Measurements from ENCODE around the gene ABLIM1. TPM values are rescaled to one million over a fixed set of nuclear protein-coding genes. Genes with fewer than 3 reads are reported as not detected.

ABLIM1 gene
- total and polyA plus RNA-seq, 8 donors, result 13.3 to 44.5 (median 33.3) TPM

GRCh38 chr10:114387784-114388183 is 270.3 kb downstream of the ABLIM1 start:
- ATAC-seq (no peak), FAIRE-seq (no peak), DNase-seq (no peak)
- intact Hi-C loops (cut with DNase I), result no loop called here
- Histone ChIP-seq H3K27me3 (no peaks in the 10 kb centered on the region), H3K4me3 (no peak overlapping the region), H3K4me1 (peaks cover 0 to 4% (median 0%) of the 10 kb centered on the region in 3 donors), H3K27ac (no peak overlapping the region), H3K36me3 (no peaks in the 10 kb centered on the region), H3K9me3 (no peaks in the 10 kb centered on the region)
- WGBS, 2 donors, result 75 to 78% methylated on average over 4 of the region's 4 CpGs
- TF ChIP-seq CTCF (IDR thresholded peaks at IDR 0.05), result no peak

GRCh38 chr10:114386452-114386851 is 271.6 kb downstream of the ABLIM1 start:
- no peak for ATAC-seq
- H3K27me3 ChIP-seq, result no peaks in the 10 kb centered on the region
- no peak for DNase-seq
- intact Hi-C loops (cut with DNase I), result no loop called here
- H3K4me3 ChIP-seq, result no peak overlapping the region
- H3K4me1 ChIP-seq, result peaks cover 0 to 4% (median 0%) of the 10 kb centered on the region in 3 donors
- FAIRE-seq, result no peak
- H3K36me3 ChIP-seq, result no peaks in the 10 kb centered on the region
- 89 to 93% methylated on average over 6 of the region's 6 CpGs for WGBS, 2 donors
- no peak overlapping the region for H3K27ac ChIP-seq
- no peaks in the 10 kb centered on the region for H3K9me3 ChIP-seq
- no peak for TF ChIP-seq CTCF (IDR thresholded peaks at IDR 0.05)

- no peak for FAIRE-seq
- intact Hi-C loops (cut with DNase I), result no loop called here
- H3K4me1 ChIP-seq, result peaks cover 0 to 4% (median 0%) of the 10 kb centered on the region in 3 donors
- no peak overlapping the region for H3K27ac ChIP-seq
- no peak overlapping the region for H3K4me3 ChIP-seq
- DNase-seq, result no peak
- ATAC-seq, result no peak
- H3K27me3 ChIP-seq, result no peaks in the 10 kb centered on the region
- TF ChIP-seq CTCF (IDR thresholded peaks at IDR 0.05), result no peak
- H3K36me3 ChIP-seq, result no peaks in the 10 kb centered on the region
- no peaks in the 10 kb centered on the region for H3K9me3 ChIP-seq
- 80 to 92% methylated on average over 3 of the region's 3 CpGs for WGBS, 2 donors
Observed at GRCh38 chr10:114385557-114385956, 272.5 kb downstream of the ABLIM1 start.

- no peak for FAIRE-seq
Observed at GRCh38 chr10:114384601-114385000, 273.5 kb downstream of the ABLIM1 start.

More at GRCh38 chr10:114384601-114385000, 273.5 kb downstream of the ABLIM1 start:
- intact Hi-C loops (cut with DNase I), result no loop called here
- Histone ChIP-seq H3K9me3 (no peaks in the 10 kb centered on the region), H3K36me3 (no peaks in the 10 kb centered on the region), H3K4me1 (peaks cover 0 to 8% (median 0%) of the 10 kb centered on the region in 3 donors), H3K27ac (no peak overlapping the region), H3K4me3 (no peak overlapping the region), H3K27me3 (no peaks in the 10 kb centered on the region)
- no peak for DNase-seq
- no peak for ATAC-seq
- TF ChIP-seq CTCF (IDR thresholded peaks at IDR 0.05), result no peak
- 91 to 93% methylated on average over 5 of the region's 5 CpGs for WGBS, 2 donors

Data from pancreas (tissue), 10 donors.